HuH-7 (cell line): Measurements from ENCODE around the gene BPI.
"Not testable (repeated sequence)": the region's sequence is repeated elsewhere in the genome, so short reads cannot be mapped to it uniquely, and the experiment has no call there.

ENCODE experiments used
- DNase-seq: peaks from one replicate; pipeline ENCODE4 v3.0.0; 2011; ENCODE audit warnings: low spot score

Gene BPI

DNA sequence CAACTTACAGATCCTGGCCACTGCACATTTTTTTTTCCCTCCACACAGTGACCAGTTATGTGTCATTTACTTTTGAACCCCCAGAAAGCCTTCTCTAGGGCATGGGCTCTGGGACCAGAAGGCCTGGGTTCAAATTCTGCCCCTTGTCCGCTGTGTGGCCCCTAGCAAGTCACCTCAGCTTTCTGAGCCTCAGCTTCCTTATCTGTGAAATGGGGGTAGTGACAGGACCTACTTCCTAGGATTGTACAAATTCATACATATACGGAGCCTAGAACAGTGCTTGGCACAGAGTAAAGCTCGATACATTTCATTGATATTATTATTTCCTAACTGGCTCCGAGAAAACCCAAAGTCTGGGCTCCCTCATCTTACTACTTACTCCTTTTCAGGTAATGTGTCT lies 1.6 kb downstream of the BPI start:
- DNase-seq = no peak

DNA sequence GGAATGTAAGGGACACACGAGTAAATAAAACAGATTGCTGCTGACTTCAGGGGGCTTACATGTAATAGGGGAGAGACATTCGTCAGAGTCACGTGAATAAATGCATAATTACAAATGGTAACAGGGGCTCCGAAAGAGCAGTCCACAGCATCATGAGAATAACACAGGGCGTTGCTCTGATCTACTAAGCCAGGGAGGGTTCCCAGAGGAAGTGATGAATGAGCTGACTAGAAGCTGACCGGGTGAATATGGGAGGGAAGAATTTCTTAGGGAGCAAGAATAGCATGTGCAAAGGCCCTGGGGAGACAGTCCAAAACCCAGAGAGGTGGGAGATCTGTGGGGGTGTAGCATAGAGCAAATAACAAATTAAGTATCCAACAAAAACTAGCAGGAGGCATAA lies 2.4 kb downstream of the BPI start:
- no peak for DNase-seq

DNA sequence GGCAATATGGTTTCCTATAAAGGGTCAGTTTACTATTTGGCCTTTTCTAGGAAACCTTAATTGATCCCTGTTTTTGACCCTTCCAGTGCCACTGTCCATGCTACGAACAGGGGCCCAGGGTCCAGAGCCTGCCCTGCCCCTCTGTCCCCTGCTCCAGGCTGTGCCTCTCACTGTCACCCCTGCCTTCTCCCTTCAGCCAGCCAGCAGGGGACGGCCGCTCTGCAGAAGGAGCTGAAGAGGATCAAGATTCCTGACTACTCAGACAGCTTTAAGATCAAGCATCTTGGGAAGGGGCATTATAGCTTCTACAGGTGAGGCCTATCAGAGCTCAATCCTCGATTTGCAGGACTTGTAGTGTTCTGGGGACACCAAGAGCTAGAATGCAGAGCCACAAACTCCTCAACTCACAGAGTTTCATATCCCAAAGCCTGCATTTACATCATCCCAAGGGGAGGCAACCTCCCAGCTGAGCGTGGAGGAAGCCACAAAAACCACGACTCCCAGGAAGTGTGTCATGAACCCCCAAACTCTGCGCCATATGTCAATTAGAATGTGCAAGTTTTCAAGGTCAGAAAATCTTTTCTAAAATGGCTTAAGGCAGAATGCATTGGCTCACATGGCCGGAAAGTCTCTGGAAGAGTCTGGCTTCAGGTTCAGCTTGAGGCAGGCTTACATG lies 3.6 kb downstream of the BPI start:
- no peak for DNase-seq

DNA sequence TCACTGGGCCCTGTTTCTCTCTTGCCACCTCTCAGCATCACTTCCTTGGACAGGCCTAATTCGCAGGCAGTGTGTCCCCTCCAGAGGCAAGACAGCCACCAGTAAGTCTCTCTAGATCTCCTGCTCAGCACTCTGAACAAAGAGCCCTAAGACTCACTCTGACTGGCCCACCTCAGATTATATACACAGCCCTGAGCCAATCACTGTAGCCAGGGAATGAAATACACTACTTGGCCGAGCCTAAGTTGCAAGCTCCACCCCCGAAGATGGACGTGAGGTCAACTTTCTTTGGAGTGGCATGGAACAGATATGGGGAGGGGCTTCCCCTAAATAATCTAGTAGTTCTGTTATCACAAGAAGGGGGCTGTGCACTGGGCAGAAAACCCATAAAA lies 4.1 kb downstream of the BPI start:
- DNase-seq = no peak

DNA sequence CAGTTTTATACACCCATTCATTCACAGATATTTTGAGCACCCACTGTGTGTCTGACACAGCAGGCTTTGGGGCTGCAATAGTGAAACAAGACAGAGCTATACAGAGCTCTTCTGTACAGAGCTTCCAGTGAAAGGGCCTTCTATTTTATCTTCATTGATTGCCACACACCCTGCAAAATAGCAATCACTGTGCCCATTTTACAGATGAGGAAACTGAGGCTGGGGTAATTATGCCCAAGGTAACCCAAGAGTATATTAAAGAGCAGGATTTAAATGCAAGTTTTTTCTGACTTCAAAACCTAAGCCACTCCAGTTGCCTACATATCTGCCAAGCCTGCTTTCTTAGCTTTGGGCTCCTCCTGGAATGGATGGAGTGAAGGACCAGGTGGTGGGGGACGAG lies 4.5 kb downstream of the BPI start:
- DNase-seq = no peak

DNA sequence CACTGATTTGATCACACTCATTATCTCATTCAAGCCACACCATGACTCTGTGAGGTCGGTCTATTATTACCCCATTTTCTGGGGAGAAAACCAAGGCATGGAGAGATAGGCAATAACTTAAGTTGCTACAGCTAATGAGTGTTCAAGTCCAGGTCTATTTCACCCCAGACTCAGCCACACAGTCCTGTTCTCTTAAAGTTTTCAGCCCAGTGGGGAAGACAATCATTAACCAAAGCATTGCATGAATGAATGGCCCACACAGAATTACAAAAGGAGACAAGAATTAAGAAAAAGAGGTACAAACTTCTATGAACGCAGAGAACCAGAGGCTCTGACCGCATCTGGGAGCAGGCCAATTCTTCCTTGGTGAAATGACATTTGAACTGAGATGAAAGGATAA lies 7.1 kb downstream of the BPI start:
- no peak for DNase-seq

- no peak for DNase-seq
Measured at GRCh38 chr20:38311491-38311890, 7.5 kb downstream of the BPI start.

- DNase-seq = no peak
Measured at GRCh38 chr20:38313676-38314075, 9.7 kb downstream of the BPI start.

DNA sequence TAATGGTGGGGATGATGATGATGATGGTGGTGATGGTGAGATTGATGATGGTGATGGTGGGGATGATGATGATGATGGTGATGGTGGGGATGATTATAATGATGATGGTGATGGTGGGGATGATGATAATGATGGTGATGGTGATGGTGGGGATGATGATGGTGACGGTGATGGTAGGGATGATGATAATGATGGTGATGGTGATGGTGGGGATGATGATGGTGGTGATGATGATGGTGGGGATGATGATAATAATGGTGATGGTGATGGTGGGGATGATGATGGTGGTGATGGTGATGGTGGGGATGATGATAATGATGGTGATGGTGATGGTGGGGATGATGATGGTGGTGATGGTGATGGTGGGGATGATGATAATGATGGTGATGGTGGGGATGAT lies 10.4 kb downstream of the BPI start:
- not testable (repeated sequence) for DNase-seq

GRCh38 chr20:38315290-38315966 lies 11.5 kb downstream of the BPI start:
- no peak for DNase-seq

DNA sequence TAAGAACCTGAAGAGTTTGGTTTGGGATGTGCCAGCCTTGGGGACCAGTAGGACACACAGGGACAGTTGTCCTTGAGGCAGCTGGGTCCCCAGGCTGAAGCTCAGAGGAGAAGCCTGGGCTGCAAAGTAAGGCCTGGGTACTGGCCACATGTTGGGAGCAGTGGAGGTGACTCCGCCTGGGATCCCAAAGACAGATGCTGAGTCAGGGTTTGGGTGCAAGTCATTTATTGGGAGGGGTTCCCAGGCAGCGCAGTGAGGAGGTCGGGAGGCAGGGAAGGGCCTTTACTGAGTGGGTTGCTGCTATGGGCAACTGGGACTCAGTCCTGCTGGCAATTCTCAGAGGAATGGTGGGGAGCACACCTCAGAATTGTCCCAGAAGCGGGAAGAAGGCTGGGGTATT lies 12.4 kb downstream of the BPI start:
- DNase-seq = no peak

DNA sequence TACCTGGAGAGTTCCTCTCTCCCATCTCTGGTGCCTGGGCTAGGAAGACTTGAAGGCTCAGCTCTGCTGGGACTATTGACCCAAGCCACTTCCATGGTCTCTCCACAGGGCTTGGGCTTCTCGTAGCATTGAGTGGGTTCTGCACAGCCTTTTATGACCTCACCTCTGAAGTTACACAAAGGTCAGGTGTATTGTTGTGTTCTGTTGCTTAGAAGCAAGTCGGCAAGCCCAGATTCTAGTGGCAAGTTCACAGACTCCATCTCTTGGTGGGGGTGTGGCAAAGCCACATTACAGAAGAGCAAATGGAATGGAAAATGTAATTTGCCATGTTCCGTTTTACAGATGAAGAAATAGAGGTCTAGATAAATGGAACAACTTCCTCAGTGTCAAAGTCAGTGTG lies 13.5 kb downstream of the BPI start:
- DNase-seq = no peak

DNA sequence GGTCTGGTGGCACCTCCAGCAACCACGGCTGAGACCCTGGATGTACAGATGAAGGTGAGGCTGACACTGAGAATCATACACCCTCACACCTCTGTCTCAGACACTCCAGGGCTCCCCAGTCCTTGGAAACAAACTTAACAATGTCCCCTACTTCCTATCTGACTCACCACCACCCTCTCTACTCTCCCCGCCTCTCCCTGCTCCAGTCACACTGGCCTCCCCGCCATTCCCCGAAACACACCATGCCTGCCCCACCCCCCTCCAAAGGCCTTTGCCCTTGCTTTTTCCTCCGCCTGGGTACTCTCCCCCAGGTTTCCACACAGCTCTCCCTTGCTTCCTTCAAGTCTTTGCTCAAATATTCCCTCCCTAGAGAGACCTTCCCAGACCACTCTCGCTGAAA lies 16.3 kb downstream of the BPI start:
- DNase-seq = no peak

- peak; percentile 54 for DNase-seq
Measured at GRCh38 chr20:38321959-38322598, 18.1 kb downstream of the BPI start.

DNA sequence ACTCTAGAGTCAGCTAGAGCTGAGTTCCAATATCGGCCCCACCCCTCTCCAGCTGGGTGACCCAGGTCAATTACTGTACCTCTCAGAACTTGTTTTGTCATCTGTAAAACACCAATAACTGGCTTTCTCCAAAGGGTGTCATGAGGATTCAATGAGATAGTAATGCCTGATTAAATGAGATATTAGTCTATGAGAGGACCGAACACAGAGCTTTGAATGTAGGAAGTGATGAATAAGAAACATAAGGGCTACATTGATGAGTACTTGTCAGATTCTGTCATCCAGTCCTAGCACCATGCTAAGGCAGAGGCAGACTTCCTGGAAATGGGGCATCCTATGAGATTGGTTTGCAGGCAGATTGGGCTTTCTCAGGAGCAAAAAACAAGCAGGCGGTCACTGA lies 20.2 kb downstream of the BPI start:
- DNase-seq = no peak

DNA sequence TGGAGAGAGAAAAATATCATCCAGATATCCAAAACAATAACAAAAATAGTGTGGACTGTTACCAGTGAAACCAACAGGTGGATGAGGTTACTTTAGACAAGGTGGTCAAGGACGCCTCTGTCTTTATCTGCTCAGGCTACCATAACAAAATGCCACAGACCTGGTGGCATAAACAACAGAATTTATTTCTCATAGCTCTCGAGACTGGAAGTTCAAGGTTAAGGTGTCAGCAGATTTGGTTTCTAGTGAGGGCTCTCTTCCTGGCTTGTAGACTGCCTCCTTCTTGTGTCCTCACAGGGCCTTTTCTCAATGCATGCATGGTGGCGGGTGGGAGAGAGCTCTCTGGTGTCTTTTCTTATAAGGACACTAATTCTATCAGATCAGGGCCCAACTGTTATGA lies 21.2 kb downstream of the BPI start:
- no peak for DNase-seq

- DNase-seq = no peak
Measured at GRCh38 chr20:38325905-38326304, 21.9 kb downstream of the BPI start.

DNA sequence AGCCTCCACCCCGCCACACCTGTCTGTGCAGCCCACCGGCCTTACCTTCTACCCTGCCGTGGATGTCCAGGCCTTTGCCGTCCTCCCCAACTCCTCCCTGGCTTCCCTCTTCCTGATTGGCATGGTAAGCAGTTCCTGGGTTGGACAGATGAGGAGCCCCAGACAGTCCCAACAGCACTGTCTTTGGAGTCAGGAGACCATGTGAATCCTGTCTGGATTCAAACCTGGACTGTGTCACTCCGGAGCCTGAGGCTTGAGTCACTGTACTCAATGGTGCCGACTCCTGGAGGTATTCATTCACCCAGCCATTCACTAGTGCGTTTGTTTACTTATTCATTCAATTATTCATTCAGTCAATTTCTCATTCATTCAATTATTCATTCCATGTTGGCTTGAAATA lies 22.4 kb downstream of the BPI start:
- DNase-seq = no peak

DNA sequence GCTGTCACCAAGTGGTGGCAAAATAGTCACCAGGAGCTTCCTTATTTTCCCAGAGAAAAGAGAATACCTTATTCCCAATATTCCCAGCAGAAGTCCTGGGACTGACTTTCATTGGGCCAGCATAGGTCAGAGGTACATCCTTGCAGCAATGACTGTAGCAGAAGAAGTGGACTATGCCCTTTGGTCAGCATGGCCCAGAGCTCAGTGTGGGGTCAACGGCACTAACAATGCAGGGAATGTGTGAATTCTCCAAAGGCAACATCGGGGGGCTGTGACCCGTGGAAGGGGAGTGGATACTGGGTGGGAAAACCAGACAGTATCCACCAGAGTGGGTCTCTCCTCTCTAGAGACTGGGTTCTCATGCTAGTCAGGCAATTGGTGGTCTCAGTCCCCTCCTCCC lies 26.7 kb downstream of the BPI start:
- DNase-seq = no peak

DNA sequence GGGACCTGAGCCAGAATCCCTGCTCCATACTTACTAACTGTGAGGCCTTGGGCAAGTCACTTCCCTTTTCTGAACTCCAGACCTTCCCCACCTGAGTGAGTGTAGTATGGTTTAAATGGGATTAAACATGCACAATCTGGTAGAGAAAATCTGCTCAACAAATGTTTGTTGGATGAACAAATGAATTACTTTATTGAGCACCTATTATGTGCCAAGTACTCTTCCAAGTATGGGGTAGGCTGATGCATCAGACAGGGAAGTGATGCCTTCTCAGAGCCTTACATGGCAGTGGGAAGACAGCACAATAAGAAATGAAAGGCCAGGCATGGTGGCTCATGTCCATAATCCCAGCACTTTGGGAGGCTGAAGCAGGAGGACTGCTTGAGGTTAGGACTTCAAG lies 27.3 kb downstream of the BPI start:
- no peak for DNase-seq

DNA sequence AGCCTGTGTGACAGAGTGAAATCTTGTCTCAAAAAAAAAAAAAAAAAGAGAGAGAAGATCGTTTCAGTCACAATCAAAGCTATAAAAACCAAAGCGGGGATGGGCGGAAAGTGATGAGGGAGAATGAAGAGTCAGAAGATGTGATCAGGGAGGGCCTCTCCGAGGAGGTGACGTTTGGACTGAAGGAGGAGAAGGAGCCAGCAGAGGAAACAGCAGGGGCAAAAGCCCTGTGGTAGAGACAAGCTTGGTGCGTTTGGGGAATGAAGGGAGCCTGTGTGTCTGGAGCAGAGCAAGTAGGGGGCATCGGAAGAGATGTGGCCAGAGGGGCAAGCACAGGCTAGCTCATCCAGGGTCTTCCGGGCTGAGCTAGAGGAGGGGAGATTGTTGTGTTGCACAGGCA lies 27.9 kb downstream of the BPI start:
- no peak for DNase-seq

DNA sequence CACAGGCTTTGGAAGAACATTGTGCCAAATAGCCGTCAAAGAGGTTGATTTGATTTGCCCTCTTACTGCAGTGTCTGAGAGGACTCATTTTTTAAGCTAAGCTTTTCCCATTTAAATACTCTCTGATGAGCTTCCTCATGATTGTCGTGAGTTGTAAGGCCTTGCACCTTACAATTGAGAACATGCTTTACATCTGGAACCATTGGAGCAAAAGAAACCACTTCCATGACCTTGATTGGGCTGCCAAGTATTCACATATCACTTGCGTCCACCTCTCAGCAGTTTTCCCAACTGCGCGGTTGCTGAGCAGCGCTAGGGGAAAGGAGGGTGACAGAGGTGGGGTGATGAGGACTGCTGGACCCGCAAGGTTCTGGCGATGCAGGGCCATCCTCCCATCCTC lies 30.1 kb downstream of the BPI start:
- DNase-seq = no peak

GRCh38 chr20:38336726-38337125 lies 32.8 kb downstream of the BPI start:
- DNase-seq = no peak
